Mesothelial cell of epicardium (in vitro differentiated cells): ENCODE results near the gene IRX5. TPM values are rescaled to one million over a fixed set of nuclear protein-coding genes. Genes with fewer than 3 reads are reported as not detected.

Source experiments
- DNase-seq, 2 experiments: peaks; one replicate each; pipeline ENCODE4 v3.0.0; 2021; ENCODE audit warnings: low spot score in 2 of 2; ENCODE audit not compliant: unreplicated experiment in 2 of 2
- H3K27ac Mint-ChIP-seq: 2 replicates; pipeline ENCODE4 v1.8.0; 2021; ENCODE audit warnings: mixed read lengths
- H3K27me3 Mint-ChIP-seq: 2 replicates; pipeline ENCODE4 v1.8.0; 2021; ENCODE audit warnings: low read depth, mixed read lengths
- H3K36me3 Mint-ChIP-seq: 2 replicates; pipeline ENCODE4 v1.8.0; 2021; ENCODE audit warnings: mixed read lengths
- H3K4me1 Mint-ChIP-seq: 2 replicates; pipeline ENCODE4 v1.8.0; 2021; ENCODE audit warnings: mixed read lengths
- H3K4me3 Mint-ChIP-seq: 2 replicates; pipeline ENCODE4 v1.8.0; 2021; ENCODE audit warnings: mild to moderate bottlenecking, moderate library complexity, mixed read lengths
- H3K9me3 Mint-ChIP-seq: 2 replicates; pipeline ENCODE4 v1.8.0; 2021; ENCODE audit warnings: mixed read lengths
- total RNA-seq: library from RNA; stranded (reverse); gene quantifications from 3 replicates; pipeline ENCODE4 v1.2.1, GENCODE V29; 2021
- TF ChIP-seq, protein P1 (sequence below): fragments of 200-600 bp; sonication (generic); IDR thresholded peaks from one replicate; pipeline ENCODE4 v1.5.0; 2021; ENCODE audit warnings: antibody characterized with exemption; ENCODE audit not compliant: unreplicated experiment

The IRX5 gene
- total RNA-seq, 1 donor from 2014 or later: 17.8 TPM

DNA sequence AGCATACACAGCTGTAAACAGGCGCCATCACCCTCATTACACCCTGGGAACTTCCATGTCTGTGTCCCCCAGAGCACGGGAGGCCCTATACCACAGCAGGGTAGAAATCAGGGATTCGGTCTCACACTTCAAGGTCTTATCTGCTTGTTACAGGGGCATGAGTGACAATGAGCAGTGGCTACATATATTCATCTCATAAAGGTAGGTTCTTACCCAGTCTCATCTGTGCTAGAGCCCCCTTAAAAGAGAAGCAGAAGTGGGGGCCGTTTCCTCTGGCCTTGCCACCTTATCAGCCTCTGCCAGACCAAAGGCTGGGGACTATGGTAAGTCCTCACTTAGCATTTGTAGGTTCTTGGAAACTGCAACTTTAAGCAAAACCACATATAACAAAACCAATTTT, 46.5 kb downstream of the IRX5 start:
- Mint-ChIP-seq H3K27ac (no peak overlapping the region), H3K27me3 (peaks cover 77% of the 10 kb centered on the region), H3K9me3 (peaks cover 4% of the 10 kb centered on the region), H3K4me3 (no peak overlapping the region), H3K36me3 (no peaks in the 10 kb centered on the region), H3K4me1 (no peaks in the 10 kb centered on the region)
- TF ChIP-seq, protein P1, sequence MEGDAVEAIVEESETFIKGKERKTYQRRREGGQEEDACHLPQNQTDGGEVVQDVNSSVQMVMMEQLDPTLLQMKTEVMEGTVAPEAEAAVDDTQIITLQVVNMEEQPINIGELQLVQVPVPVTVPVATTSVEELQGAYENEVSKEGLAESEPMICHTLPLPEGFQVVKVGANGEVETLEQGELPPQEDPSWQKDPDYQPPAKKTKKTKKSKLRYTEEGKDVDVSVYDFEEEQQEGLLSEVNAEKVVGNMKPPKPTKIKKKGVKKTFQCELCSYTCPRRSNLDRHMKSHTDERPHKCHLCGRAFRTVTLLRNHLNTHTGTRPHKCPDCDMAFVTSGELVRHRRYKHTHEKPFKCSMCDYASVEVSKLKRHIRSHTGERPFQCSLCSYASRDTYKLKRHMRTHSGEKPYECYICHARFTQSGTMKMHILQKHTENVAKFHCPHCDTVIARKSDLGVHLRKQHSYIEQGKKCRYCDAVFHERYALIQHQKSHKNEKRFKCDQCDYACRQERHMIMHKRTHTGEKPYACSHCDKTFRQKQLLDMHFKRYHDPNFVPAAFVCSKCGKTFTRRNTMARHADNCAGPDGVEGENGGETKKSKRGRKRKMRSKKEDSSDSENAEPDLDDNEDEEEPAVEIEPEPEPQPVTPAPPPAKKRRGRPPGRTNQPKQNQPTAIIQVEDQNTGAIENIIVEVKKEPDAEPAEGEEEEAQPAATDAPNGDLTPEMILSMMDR: no peak
- DNase-seq: no peak

DNA sequence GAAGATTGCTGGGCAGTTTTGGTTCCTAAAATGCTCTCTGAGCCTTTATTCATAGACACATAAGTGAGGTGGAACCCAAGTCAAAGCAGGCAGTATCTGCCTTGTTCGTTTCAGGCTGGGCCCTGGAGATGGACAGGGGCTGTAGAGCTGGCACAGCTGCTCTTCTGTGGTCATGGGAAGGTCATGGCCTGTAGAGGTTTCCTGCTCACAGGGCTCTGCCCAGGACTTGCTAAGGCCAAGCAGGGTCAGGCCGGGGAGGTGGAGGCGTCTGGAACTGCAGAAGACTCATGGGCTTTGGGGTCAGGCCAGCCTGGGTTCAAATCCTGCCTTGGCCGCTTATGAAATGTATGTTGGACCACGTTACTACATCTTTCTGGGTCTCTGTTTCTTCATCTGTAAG, 50.2 kb downstream of the IRX5 start:
- H3K4me3 Mint-ChIP-seq: no peak overlapping the region
- no peaks in the 10 kb centered on the region for H3K9me3 Mint-ChIP-seq
- no peak overlapping the region for H3K27ac Mint-ChIP-seq
- TF ChIP-seq, protein P1: no peak
- DNase-seq: no peak
- H3K27me3 Mint-ChIP-seq: peaks cover 57% of the 10 kb centered on the region
- no peaks in the 10 kb centered on the region for H3K4me1 Mint-ChIP-seq
- H3K36me3 Mint-ChIP-seq: no peaks in the 10 kb centered on the region
